HG02763 (cell line): ENCODE results near the gene SBF2.
"Not testable (repeated sequence)": the region's sequence is repeated elsewhere in the genome, so short reads cannot be mapped to it uniquely, and the experiment has no call there.

ENCODE experiments used
- ATAC-seq: cut with Tn5 transposase; IDR thresholded peaks from one replicate; pipeline ENCODE4 v1.9.1; 2021; ENCODE audit warnings: mild to moderate bottlenecking, moderate library complexity; ENCODE audit not compliant: unreplicated experiment

Gene SBF2

GRCh38 chr11:9758637-9759518 is 535.1 kb downstream of the SBF2 start:
- ATAC-seq, result peak; percentile 33

GRCh38 chr11:9757809-9758636 is 536.0 kb downstream of the SBF2 start:
- ATAC-seq, result peak; percentile 55

GRCh38 chr11:9756878-9757277 is 537.1 kb downstream of the SBF2 start:
- no peak for ATAC-seq

- no peak for ATAC-seq
Measured at GRCh38 chr11:9756461-9756860, 537.6 kb downstream of the SBF2 start.

GRCh38 chr11:9755561-9756185 is 538.3 kb downstream of the SBF2 start:
- no peak for ATAC-seq

- ATAC-seq, result no peak
Measured at GRCh38 chr11:9754010-9754471, 540.0 kb downstream of the SBF2 start.

GRCh38 chr11:9753021-9753420 is 541.0 kb downstream of the SBF2 start:
- ATAC-seq, result no peak

- no peak for ATAC-seq
Measured at GRCh38 chr11:9752091-9752490, 541.9 kb downstream of the SBF2 start.

GRCh38 chr11:9750551-9750950 is 543.5 kb downstream of the SBF2 start:
- ATAC-seq, result no peak

- peak; percentile 69 for ATAC-seq
Measured at GRCh38 chr11:9748361-9748970, 545.6 kb downstream of the SBF2 start.

- ATAC-seq, result no peak
Measured at GRCh38 chr11:9747828-9748227, 546.2 kb downstream of the SBF2 start.

GRCh38 chr11:9747229-9747628 is 546.8 kb downstream of the SBF2 start:
- no peak for ATAC-seq

GRCh38 chr11:9745411-9746211 is 548.4 kb downstream of the SBF2 start:
- no peak for ATAC-seq

GRCh38 chr11:9743512-9743911 is 550.5 kb downstream of the SBF2 start:
- ATAC-seq, result not testable (repeated sequence)

GRCh38 chr11:9741260-9741659 is 552.8 kb downstream of the SBF2 start:
- no peak for ATAC-seq

GRCh38 chr11:9740202-9740883 is 553.7 kb downstream of the SBF2 start:
- no peak for ATAC-seq

GRCh38 chr11:9739123-9739900 is 554.7 kb downstream of the SBF2 start:
- ATAC-seq, result peak; percentile 44

GRCh38 chr11:9738707-9739106 is 555.3 kb downstream of the SBF2 start:
- no peak for ATAC-seq

- ATAC-seq, result no peak
Measured at GRCh38 chr11:9738116-9738515, 555.9 kb downstream of the SBF2 start.
